GM18508 (cell line): ENCODE data around the gene ATP1A2.

Experiments
- ATAC-seq: cut with Tn5 transposase; IDR thresholded peaks from one replicate; pipeline ENCODE4 v1.9.1; 2021; ENCODE audit warnings: moderate number of reproducible peaks; ENCODE audit not compliant: insufficient read depth, unreplicated experiment

The ATP1A2 gene

GRCh38 chr1:160137216-160137862, 21.8 kb downstream of the ATP1A2 start:
- no peak for ATAC-seq

DNA sequence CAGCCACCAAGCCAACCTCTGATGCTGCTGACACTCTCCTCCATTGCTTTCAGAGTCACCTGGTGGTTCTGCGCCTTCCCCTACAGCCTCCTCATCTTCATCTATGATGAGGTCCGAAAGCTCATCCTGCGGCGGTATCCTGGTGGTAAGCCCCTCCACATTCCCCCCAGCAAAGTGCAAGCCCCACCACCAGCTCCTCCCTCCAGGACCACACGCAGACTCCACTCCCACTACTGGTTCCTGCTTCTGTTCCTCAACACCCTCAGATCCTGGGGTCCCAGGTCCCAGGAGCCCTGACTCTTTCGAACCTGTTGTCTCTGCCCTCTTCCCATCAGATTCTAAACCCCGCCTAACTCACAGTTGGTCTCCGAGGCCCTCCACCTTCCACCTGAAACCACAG, 24.3 kb downstream of the ATP1A2 start:
- ATAC-seq = no peak

- ATAC-seq = no peak
Observed at GRCh38 chr1:160143695-160144094, 28.1 kb downstream of the ATP1A2 start.

- ATAC-seq = no peak
Observed at GRCh38 chr1:160144921-160145320, 29.4 kb downstream of the ATP1A2 start.

GRCh38 chr1:160146107-160146506, 30.5 kb downstream of the ATP1A2 start:
- ATAC-seq = no peak

GRCh38 chr1:160148121-160148520, 32.6 kb downstream of the ATP1A2 start:
- ATAC-seq = no peak

DNA sequence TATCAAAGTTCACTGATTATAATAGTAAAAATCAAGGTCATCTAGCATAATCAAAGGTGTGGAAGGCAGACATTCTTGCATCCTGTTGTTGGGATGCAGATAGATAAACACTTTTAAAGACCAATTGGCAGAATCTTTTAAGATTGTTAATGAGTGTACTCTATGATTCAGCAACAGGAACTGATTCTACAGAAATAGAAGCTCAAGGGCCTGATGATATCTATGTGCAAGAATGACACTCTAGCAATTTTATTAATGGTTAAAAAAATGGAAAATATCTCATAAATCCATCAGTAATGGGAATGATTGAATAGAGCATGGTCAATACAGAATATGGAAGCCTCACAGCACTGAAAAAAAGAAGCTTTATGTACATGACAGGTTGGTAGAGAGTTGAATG, 33.7 kb downstream of the ATP1A2 start:
- ATAC-seq = no peak

GRCh38 chr1:160149716-160150115, 34.2 kb downstream of the ATP1A2 start:
- ATAC-seq = no peak

- no peak for ATAC-seq
Observed at GRCh38 chr1:160151303-160151702, 35.7 kb downstream of the ATP1A2 start, which contains the start of gene ATP1A4. Gene ATP1A4, plus strand, starts transcription at chr1:160151603. Its CDS starts 438 bp downstream, at chr1:160152041.

- ATAC-seq = no peak
Observed at GRCh38 chr1:160154790-160155189, 39.2 kb downstream of the ATP1A2 start.

DNA sequence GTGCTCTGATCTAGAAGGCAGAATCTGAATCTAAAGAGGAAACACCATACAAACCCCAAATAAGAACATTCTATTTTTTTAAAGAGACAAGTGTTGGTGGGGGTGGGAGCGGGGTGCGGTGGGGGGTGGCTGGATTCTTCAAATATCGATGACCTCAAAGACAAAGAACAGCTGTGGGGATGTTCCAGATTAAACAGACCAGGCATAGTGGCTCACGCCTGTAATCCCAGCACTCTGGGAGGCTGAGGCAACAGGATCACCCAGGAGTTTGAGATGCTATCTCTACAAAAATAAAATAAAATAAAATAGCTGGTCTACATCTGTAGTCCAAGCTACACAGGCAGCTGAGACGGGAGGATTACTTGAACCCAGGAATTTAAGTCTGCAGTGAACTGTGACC, 40.8 kb downstream of the ATP1A2 start:
- no peak for ATAC-seq

DNA sequence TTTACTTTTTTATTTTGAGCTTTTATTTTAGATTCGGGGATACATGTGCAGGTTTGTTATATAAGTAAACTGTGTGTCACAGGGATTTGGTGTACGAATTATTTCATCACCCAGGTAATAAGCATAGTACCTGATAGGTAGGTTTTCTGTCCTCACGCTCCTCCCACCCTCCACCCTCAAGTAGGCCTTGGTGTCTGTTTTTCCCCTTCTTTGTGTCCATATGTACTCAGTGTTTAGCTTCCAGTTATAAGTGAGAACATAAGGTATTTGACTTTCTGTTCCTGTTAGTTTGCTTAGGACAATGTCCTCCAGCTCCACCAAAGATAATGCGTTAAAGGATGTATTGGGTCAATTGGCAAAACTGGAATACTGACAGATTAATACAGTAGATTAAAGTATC, 41.6 kb downstream of the ATP1A2 start:
- no peak for ATAC-seq

DNA sequence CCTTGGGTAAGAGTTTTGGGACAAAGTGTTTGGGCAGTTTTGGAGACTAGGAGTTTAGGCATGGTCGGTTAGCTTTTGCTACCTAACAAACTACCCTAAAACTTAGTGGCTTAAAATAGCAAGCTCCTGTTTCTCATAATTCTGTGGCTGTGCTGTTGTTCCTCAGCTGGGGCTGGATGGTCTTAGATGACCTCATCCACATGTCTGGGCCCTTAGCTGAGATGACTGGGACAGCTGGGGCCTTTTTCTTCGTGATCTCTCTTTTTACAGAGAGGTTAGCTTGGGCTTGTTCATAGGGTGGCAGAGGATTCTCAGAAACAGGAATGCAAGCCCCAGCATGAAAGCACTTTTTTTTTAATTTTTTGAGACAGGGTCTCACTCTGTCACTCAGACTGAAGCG, 42.5 kb downstream of the ATP1A2 start:
- ATAC-seq = no peak

GRCh38 chr1:160158534-160158933, 43.0 kb downstream of the ATP1A2 start:
- ATAC-seq = no peak

DNA sequence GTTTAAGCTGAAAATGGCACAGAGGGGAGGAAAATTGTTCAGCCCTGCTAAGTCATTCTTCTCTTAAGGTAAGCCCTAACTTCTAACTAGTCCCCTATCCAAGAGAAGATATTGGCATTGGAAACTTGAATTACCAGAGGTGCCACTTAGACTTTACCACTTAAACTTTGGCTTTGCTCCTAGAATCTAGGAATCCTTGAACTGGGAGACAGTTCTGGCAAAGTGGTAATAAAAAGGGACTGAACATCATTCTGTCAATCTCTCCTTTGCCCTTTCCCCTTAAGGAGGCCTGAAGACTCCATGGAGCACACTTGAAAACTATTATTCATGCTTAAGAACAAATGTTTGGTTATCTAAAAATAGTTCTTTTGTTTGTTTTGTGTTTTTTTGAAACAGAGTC, 44.3 kb downstream of the ATP1A2 start:
- ATAC-seq = no peak

DNA sequence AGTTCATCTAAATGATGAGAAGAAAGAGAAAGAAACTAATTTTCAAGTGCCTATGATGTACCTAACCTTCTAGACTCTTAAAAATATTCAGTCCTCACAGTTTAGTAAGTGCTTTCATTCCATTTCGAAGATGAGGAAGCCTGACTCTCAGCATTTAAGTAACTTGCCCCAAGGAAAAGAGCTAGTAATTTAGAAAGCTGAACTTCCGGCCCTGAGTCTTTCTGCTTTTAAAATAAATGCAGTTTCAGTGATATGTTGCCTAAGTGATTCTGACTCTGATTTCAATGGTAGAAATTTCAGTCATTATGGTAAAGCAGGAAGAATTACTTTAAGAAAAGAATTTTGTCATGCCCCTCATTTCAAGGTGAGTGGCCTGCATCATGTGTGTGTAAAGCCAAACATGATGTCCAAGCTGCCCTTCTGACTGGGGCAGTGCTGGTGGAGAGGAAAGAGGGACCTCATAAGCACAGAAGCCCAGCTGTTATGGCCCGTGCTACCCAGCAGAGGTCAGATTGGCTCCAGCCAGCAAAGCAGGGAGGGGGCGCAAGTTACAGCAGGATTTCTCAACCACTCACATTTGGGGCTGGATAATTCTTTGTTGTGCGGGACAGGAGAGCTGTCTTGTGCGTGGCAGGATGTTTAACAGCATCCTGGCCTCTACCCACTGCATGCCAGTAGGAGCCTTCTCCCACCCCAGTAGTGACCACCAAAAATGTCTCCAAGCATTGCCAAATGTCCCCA, 46.6 kb downstream of the ATP1A2 start:
- ATAC-seq = no peak

DNA sequence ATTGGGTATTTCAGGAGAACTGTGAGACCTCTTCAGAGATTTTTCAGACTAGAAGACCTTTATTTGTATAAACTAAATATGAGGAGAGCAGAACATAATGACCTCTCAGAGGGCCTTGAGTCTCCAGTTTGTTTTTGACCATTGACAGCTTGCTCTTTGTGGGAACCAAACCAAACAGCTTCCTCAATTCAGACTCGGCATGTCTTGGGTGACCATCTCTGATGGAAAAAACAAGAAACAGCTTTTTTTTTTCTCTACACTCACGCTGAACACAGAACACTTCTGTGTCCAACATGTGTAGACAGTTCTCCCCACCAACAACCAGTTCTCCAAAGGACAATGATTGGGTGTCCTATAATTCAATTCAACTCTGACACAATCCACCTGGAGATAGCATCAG, 47.4 kb downstream of the ATP1A2 start:
- ATAC-seq = no peak

GRCh38 chr1:160163615-160164014, 48.1 kb downstream of the ATP1A2 start:
- ATAC-seq = no peak

- no peak for ATAC-seq
Observed at GRCh38 chr1:160164121-160164520, 48.6 kb downstream of the ATP1A2 start.

- no peak for ATAC-seq
Observed at GRCh38 chr1:160166166-160166868, 50.8 kb downstream of the ATP1A2 start.

GRCh38 chr1:160167056-160167455, 51.5 kb downstream of the ATP1A2 start:
- no peak for ATAC-seq
